ENCODE measurements around the gene SLC12A8.

- no peak for TF ChIP-seq CTCF (conservative IDR thresholded peaks at IDR 0.05)
- no peak for TF ChIP-seq ZFX (IDR thresholded peaks at IDR 0.05)
Measured at GRCh38 chr3:125191256-125191655, 21.3 kb downstream of the SLC12A8 start.

All from C4-2B (cell line).